PFSK-1 (cell line): ENCODE data around the gene SLC12A8.

Experiments
- FOXP2 ChIP-seq: optimal IDR thresholded peaks from 2 replicates; pipeline ENCODE3; 2011; ENCODE audit warnings: borderline replicate concordance, control low read depth, inconsistent platforms; ENCODE audit not compliant: insufficient read depth; ENCODE audit errors: extremely low read length, extremely low read depth
- POLR2AphosphoS5 ChIP-seq: IDR thresholded peaks from 2 replicates; pipeline ENCODE4 v1.6.1; 2012; ENCODE audit warnings: low read depth, mild to moderate bottlenecking, control low read depth, low read length, moderate library complexity
- SIN3A ChIP-seq: IDR thresholded peaks from 2 replicates; pipeline ENCODE4 v1.6.1; 2012; ENCODE audit warnings: mild to moderate bottlenecking, low read length, moderate library complexity, borderline replicate concordance; ENCODE audit not compliant: insufficient read depth
- TAF1 ChIP-seq: IDR thresholded peaks from 2 replicates; pipeline ENCODE4 v1.6.1; 2012; ENCODE audit warnings: low read length, control low read depth, borderline replicate concordance; ENCODE audit not compliant: insufficient read depth
- TF ChIP-seq, protein P1 (sequence below), 2 experiments: IDR thresholded peaks; 2 replicates each; pipeline versions ENCODE4 v1.6.1 to v1.8.0; 2011 to 2012; ENCODE audit warnings: low read depth in 2 of 2, low read length in 2 of 2, control low read depth in 1 of 2, inconsistent platforms in 1 of 2, mild to moderate bottlenecking in 1 of 2, moderate library complexity in 1 of 2; ENCODE audit not compliant: insufficient read depth in 1 of 2

SLC12A8 gene

DNA sequence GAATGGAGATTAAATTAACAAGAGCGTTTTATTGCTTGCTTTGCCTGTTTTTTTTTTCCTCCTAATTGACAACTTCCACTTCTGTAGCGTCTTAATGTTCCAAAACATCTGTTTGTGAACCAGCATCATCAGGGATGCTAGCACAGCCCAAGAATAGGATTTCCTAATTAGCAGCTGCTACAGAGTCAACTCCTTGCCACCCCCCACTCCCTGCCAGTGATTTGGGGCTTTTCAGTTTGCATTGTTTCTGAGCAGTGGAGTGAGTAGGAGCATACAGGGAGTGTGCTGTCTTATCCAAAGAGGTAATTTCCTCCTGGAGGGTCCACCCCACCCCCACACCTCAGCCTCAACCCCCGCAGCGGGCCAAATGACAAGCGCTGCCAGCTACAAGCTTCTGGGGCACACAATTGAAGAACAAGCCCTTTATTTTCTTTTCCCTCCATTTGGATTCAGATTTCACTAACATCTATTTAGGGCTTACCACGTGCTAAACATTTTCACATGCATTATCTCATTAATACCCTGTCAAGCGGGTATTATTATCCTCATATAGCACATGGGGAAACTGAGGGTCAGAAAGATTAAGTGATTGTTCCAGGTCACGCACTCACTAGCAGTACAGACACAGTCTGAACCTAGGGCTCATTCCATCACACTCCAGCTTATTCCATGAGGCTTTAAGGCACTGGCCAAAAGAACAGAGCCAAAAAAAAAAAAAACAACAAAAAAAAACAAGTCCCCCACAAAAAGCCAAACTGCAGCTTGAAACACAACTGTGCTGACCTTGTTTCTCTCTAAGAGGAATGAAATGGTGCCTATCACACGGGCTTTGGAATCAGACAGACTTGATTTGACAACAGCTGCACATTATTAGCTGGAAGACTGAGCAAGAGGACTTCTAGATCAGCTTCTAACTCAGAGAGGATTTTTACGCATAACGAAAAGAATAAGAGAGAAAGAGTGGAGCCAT lies 173.1 kb downstream of the SLC12A8 start:
- TF ChIP-seq SIN3A (no peak), POLR2AphosphoS5 (no peak), FOXP2 (no peak), TAF1 (no peak)
- TF ChIP-seq, protein P1, sequence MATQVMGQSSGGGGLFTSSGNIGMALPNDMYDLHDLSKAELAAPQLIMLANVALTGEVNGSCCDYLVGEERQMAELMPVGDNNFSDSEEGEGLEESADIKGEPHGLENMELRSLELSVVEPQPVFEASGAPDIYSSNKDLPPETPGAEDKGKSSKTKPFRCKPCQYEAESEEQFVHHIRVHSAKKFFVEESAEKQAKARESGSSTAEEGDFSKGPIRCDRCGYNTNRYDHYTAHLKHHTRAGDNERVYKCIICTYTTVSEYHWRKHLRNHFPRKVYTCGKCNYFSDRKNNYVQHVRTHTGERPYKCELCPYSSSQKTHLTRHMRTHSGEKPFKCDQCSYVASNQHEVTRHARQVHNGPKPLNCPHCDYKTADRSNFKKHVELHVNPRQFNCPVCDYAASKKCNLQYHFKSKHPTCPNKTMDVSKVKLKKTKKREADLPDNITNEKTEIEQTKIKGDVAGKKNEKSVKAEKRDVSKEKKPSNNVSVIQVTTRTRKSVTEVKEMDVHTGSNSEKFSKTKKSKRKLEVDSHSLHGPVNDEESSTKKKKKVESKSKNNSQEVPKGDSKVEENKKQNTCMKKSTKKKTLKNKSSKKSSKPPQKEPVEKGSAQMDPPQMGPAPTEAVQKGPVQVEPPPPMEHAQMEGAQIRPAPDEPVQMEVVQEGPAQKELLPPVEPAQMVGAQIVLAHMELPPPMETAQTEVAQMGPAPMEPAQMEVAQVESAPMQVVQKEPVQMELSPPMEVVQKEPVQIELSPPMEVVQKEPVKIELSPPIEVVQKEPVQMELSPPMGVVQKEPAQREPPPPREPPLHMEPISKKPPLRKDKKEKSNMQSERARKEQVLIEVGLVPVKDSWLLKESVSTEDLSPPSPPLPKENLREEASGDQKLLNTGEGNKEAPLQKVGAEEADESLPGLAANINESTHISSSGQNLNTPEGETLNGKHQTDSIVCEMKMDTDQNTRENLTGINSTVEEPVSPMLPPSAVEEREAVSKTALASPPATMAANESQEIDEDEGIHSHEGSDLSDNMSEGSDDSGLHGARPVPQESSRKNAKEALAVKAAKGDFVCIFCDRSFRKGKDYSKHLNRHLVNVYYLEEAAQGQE (IDR thresholded peaks at IDR 0.05; ENCODE audit: insufficient read depth in 1 of 2, low read depth in 2 of 2, low read length in 2 of 2), result no peak

DNA sequence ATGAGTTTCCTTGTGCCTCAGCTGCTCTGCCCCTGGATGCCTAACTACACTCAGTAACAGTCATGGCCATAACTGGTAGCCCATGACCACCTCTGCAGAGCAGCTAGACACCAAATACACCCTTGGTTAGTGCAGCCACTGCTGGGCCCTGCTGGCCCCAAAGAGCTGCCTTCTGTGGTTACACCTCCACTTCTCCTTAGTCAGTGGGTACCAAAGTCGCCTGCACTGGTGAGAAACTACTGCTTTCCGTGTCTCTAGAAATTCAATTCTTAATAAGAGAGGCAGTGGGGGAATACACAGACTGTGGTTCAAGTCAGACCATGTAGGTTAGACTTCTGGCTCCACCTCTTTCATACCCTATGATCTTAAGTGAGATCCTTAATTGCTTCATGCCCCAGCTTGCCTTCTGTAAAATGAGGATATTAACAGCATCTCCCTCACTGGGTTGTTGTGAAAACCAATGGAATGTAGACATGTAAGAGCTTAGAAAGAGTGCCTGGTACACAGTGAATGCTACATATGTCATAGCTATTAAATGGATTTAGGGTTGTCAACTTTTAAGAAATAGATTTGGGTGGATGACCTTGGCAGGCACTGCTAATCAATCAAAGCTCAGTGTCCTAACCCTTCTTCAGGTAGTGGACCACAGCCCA lies 174.9 kb downstream of the SLC12A8 start:
- no peak for TF ChIP-seq FOXP2
- no peak for TF ChIP-seq SIN3A
- TF ChIP-seq POLR2AphosphoS5, result no peak

DNA sequence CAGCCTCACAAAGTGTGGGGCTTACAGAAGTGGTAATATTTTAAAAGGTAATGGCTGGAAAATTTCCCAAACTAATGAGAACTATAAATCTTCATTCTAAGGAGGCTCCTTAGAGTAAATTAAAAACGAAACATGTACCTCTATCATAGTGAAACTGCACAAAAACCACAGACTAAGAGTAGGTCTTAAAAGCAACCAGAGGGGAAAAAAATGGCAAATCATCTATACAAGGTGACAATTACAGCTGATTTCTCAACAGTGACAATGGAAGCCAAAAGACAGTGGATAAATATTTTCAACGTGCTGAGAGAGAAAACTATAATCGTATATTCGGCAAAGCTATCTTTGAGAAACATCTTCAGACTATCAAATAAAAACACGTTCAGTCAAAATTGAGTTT lies 177.3 kb downstream of the SLC12A8 start:
- TF ChIP-seq SIN3A (no peak), FOXP2 (no peak), TAF1 (no peak), POLR2AphosphoS5 (no peak)
- TF ChIP-seq, protein P1 (IDR thresholded peaks at IDR 0.05; ENCODE audit: insufficient read depth in 1 of 2, low read depth in 2 of 2, low read length in 2 of 2), result no peak

DNA sequence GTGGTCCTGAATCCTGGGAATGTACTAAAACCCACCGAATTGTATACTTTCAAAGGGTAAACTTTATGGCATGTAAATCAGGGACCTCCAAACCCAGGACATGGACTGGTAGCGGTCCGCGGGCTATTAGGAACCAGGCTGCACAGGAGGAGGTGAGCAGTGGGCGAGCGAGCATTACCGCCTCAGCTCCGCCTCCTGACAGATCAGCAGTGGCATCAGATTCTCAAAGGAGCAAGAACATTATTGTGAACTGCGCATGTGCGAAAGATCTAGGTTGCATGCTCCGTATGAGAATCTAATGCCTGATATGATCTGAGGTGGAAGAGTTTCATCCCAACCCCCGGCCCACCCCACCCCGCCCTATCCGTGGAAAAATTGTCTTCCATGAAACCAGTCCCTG lies 178.9 kb downstream of the SLC12A8 start:
- TF ChIP-seq FOXP2 (no peak), TAF1 (no peak), SIN3A (no peak), POLR2AphosphoS5 (no peak)
- TF ChIP-seq, protein P1 (IDR thresholded peaks at IDR 0.05; ENCODE audit: insufficient read depth in 1 of 2, low read depth in 2 of 2, low read length in 2 of 2), result no peak

DNA sequence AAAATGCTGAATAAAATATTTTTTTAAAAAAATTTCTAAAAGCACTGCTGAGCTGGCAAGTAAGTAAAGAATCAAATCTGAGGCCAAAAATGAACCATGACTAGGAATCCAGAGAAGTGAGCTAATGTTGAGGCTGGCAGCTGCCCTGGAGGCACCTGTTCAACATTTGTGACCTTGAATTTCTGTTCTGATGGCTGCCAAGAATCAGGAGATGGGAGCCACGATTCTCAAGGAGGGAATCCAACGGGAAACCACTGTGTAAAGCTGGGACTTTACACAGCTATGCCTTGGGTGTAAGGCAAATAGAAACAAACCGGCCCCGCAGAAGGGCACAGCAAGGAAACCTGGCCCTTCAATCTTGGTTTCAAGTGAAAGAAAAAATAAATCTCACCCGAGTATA lies 179.4 kb downstream of the SLC12A8 start:
- TF ChIP-seq SIN3A (no peak), TAF1 (no peak), FOXP2 (no peak), POLR2AphosphoS5 (no peak)
- TF ChIP-seq, protein P1 (IDR thresholded peaks at IDR 0.05; ENCODE audit: insufficient read depth in 1 of 2, low read depth in 2 of 2, low read length in 2 of 2), result no peak
